Nephron progenitor cell (in vitro differentiated cells): ENCODE results near the gene TRIO.
A peak's percentile ranks its signal among the peaks of the same experiment; 100 is the strongest.

Experiments used
- DNase-seq: peaks from one replicate; pipeline ENCODE4 v3.0.0; 2021
- H3K27ac Mint-ChIP-seq: 2 replicates; pipeline ENCODE4 v1.8.0; 2021; ENCODE audit warnings: mild to moderate bottlenecking, moderate library complexity, mixed read lengths
- H3K27me3 Mint-ChIP-seq: 2 replicates; pipeline ENCODE4 v1.8.0; 2021; ENCODE audit warnings: mild to moderate bottlenecking, low read depth, mixed read lengths; ENCODE audit not compliant: poor library complexity
- H3K36me3 Mint-ChIP-seq: 2 replicates; pipeline ENCODE4 v1.8.0; 2021; ENCODE audit warnings: low read depth, mixed read lengths
- H3K4me1 Mint-ChIP-seq: 2 replicates; pipeline ENCODE4 v1.8.0; 2021; ENCODE audit warnings: mixed read lengths
- H3K4me3 Mint-ChIP-seq: 2 replicates; pipeline ENCODE4 v1.8.0; 2021; ENCODE audit warnings: mild to moderate bottlenecking, moderate library complexity, mixed read lengths
- H3K9me3 Mint-ChIP-seq: 2 replicates; pipeline ENCODE4 v1.8.0; 2021; ENCODE audit warnings: mild to moderate bottlenecking, moderate library complexity, mixed read lengths
- TF ChIP-seq, protein P1 (sequence below): fragments of 200-600 bp; sonication (generic); IDR thresholded peaks from 2 replicates; pipeline ENCODE4 v1.5.0; 2021; ENCODE audit warnings: antibody characterized with exemption

The TRIO gene

GRCh38 chr5:14483504-14484157, 340.5 kb downstream of the TRIO start:
- H3K36me3 Mint-ChIP-seq = peaks cover 79% of the 10 kb centered on the region
- no peak overlapping the region for H3K4me3 Mint-ChIP-seq
- H3K27ac Mint-ChIP-seq = peak overlapping the region; percentile 48

DNA sequence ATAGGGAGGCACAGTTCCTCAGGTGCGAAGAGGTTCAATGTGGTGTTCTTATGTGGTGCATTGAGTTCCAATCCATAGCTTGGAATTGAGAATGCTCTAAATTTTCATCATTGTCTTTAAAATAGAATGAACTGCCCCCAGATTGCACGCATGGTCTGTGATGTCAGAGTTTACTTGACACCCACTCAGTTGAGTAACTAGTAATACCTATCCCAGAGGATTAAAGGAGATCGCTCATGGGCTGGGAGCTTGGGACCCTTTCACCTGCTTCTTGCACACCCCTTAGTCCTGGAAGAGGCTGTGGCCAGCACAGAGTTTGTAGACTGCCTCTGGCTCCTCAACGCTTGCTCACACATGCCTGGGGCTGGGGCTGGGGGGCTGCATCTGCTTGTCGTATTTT, 343.3 kb downstream of the TRIO start:
- Mint-ChIP-seq H3K4me3 (no peak overlapping the region), H3K9me3 (no peaks in the 10 kb centered on the region), H3K27ac (no peak overlapping the region), H3K36me3 (peaks cover 77% of the 10 kb centered on the region), H3K27me3 (no peaks in the 10 kb centered on the region), H3K4me1 (peaks cover 10% of the 10 kb centered on the region)
- DNase-seq = no peak
- TF ChIP-seq, protein P1, sequence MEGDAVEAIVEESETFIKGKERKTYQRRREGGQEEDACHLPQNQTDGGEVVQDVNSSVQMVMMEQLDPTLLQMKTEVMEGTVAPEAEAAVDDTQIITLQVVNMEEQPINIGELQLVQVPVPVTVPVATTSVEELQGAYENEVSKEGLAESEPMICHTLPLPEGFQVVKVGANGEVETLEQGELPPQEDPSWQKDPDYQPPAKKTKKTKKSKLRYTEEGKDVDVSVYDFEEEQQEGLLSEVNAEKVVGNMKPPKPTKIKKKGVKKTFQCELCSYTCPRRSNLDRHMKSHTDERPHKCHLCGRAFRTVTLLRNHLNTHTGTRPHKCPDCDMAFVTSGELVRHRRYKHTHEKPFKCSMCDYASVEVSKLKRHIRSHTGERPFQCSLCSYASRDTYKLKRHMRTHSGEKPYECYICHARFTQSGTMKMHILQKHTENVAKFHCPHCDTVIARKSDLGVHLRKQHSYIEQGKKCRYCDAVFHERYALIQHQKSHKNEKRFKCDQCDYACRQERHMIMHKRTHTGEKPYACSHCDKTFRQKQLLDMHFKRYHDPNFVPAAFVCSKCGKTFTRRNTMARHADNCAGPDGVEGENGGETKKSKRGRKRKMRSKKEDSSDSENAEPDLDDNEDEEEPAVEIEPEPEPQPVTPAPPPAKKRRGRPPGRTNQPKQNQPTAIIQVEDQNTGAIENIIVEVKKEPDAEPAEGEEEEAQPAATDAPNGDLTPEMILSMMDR = no peak

More at GRCh38 chr5:14483504-14484157, 340.5 kb downstream of the TRIO start:
- DNase-seq = no peak
- H3K27me3 Mint-ChIP-seq = no peaks in the 10 kb centered on the region
- no peaks in the 10 kb centered on the region for H3K9me3 Mint-ChIP-seq
- TF ChIP-seq, protein P1 = no peak
- peaks cover 5% of the 10 kb centered on the region for H3K4me1 Mint-ChIP-seq

GRCh38 chr5:14486996-14487896, 344.1 kb downstream of the TRIO start:
- no peak for DNase-seq
- TF ChIP-seq, protein P1 = no peak
- H3K9me3 Mint-ChIP-seq = no peaks in the 10 kb centered on the region
- no peaks in the 10 kb centered on the region for H3K27me3 Mint-ChIP-seq
- no peak overlapping the region for H3K4me3 Mint-ChIP-seq
- H3K27ac Mint-ChIP-seq = no peak overlapping the region
- H3K4me1 Mint-ChIP-seq = peaks cover 10% of the 10 kb centered on the region
- peaks cover 77% of the 10 kb centered on the region for H3K36me3 Mint-ChIP-seq

DNA sequence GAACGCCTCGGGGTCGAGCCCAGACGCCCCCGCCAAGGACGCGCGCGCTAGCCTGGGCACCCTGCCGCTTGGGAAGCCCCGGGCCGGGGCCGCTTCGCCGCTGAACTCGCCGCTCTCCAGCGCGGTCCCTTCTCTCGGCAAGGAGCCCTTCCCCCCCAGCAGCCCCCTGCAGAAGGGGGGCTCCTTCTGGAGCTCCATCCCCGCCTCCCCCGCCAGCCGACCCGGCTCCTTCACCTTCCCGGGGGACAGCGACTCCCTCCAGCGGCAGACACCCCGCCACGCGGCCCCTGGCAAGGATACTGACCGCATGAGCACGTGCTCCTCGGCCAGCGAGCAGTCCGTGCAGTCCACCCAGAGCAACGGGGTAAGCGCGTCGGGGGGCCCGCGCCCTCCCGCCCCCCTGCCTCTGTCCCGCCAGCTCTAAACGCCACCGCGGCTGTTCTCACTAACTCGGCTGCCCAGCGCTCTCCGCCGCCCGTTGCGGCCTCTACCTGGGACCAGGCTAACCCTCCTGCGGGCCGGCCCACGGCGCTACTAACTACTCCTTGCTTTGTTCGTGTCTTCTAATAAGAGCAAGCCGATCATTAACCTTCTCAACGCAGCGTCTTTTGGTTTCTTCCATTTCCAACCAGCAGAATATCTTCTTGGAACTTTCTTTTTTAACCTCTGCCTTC, 344.9 kb downstream of the TRIO start:
- no peaks in the 10 kb centered on the region for H3K9me3 Mint-ChIP-seq
- no peak overlapping the region for H3K4me3 Mint-ChIP-seq
- peak overlapping the region; percentile 75 for H3K27ac Mint-ChIP-seq
- H3K27me3 Mint-ChIP-seq = no peaks in the 10 kb centered on the region
- no peak for DNase-seq
- peaks cover 10% of the 10 kb centered on the region for H3K4me1 Mint-ChIP-seq
- peaks cover 77% of the 10 kb centered on the region for H3K36me3 Mint-ChIP-seq
- TF ChIP-seq, protein P1 = no peak

GRCh38 chr5:14488709-14489108, 345.6 kb downstream of the TRIO start:
- Mint-ChIP-seq H3K4me1 (peaks cover 10% of the 10 kb centered on the region), H3K36me3 (peaks cover 81% of the 10 kb centered on the region), H3K9me3 (no peaks in the 10 kb centered on the region), H3K27me3 (no peaks in the 10 kb centered on the region), H3K27ac (peak overlapping the region; percentile 75), H3K4me3 (no peak overlapping the region)
- DNase-seq = no peak
- TF ChIP-seq, protein P1 = no peak
